K562 (cell line): Measurements from ENCODE around the gene KCNE1.

ENCODE experiments used
- CTCF ChIP-seq, 3 experiments: IDR thresholded peaks in 2 of 3; conservative IDR thresholded peaks in 1 of 3; 2 replicates each; pipeline ENCODE4 v1.5.1; 2011 to 2012; ENCODE audit warnings: low read length in 3 of 3, mild to moderate bottlenecking in 3 of 3, control low read depth in 2 of 3, improper control_type of control experiment in 1 of 3, inconsistent platforms in 1 of 3, low read depth in 1 of 3, mixed read lengths in 1 of 3, moderate library complexity in 1 of 3; ENCODE audit not compliant: insufficient read depth in 2 of 3
- DEAF1 ChIP-seq: fragments of 450-650 bp; formaldehyde crosslinking; IDR thresholded peaks from 2 replicates; pipeline ENCODE4 v1.4.0; 2020; ENCODE audit warnings: mild to moderate bottlenecking, moderate library complexity
- NFIC ChIP-seq: fragments of 450-650 bp; IDR thresholded peaks from 2 replicates; pipeline ENCODE4 v1.6.1; 2017; ENCODE audit warnings: mild to moderate bottlenecking, inconsistent platforms
- TAF1 ChIP-seq: IDR thresholded peaks from 2 replicates; pipeline ENCODE4 v1.6.1; 2011; ENCODE audit warnings: mild to moderate bottlenecking, low read length, moderate library complexity; ENCODE audit not compliant: insufficient read depth, control insufficient read depth, severe bottlenecking; ENCODE audit errors: extremely low read depth
- ZBTB40 ChIP-seq, 2 experiments: fragments of 450-650 bp in 1 of 2; sonication (generic) in 1 of 2; formaldehyde crosslinking in 1 of 2; IDR thresholded peaks; 2 replicates each; pipeline versions ENCODE4 v1.7.1 to v1.9.0; 2016 to 2022; ENCODE audit warnings: inconsistent platforms in 1 of 2, mild to moderate bottlenecking in 1 of 2, missing genetic modification reagents in 1 of 2

- TF ChIP-seq DEAF1 (CRISPR knock-in tag) (no peak), CTCF (IDR thresholded peaks at IDR 0.05 in 2 of 3, conservative IDR thresholded peaks at IDR 0.05 in 1 of 3; ENCODE audit: insufficient read depth in 2 of 3, low read depth in 1 of 3, low read length in 3 of 3) (no peak), ZBTB40 (IDR thresholded peaks at IDR 0.05) (no peak), ZBTB40 (CRISPR knock-in tag; IDR thresholded peaks at IDR 0.05) (no peak), TAF1 (no peak), NFIC (no peak)
Observed at GRCh38 chr21:34520764-34521508, 8.9 kb upstream of the KCNE1 start.
